Duodenal mucosa (tissue), 2 donors: Measurements from ENCODE around the gene CACYBP.
"Not testable (repeated sequence)": the region's sequence is repeated elsewhere in the genome, so short reads cannot be mapped to it uniquely, and the experiment has no call there.

Source experiments
- H3K27ac ChIP-seq: one replicate; pipeline ENCODE4 v1.7.0; 2013; ENCODE audit warnings: low read depth, low read length
- H3K27me3 ChIP-seq, 2 donors: one replicate each; pipeline ENCODE4 v1.7.0; 2013; ENCODE audit warnings: low read length in 2 of 2, control low read depth in 1 of 2; ENCODE audit not compliant: insufficient read depth in 2 of 2, control insufficient read depth in 1 of 2
- H3K36me3 ChIP-seq, 2 donors: one replicate each; pipeline ENCODE4 v1.7.0; 2013; ENCODE audit warnings: low read length in 2 of 2, control low read depth in 1 of 2; ENCODE audit not compliant: insufficient read depth in 2 of 2, control insufficient read depth in 1 of 2
- H3K4me1 ChIP-seq, 2 donors: one replicate each; pipeline ENCODE4 v1.7.0; 2013; ENCODE audit warnings: low read length in 2 of 2, control low read depth in 1 of 2; ENCODE audit not compliant: insufficient read depth in 2 of 2, control insufficient read depth in 1 of 2
- H3K4me3 ChIP-seq, 2 donors: one replicate each; pipeline ENCODE4 v1.7.0; 2013; ENCODE audit warnings: low read length in 2 of 2, low read depth in 1 of 2
- H3K9ac ChIP-seq, 2 donors: one replicate each; pipeline ENCODE4 v1.7.0; 2013; ENCODE audit warnings: low read length in 2 of 2, low read depth in 1 of 2
- H3K9me3 ChIP-seq, 2 donors: one replicate each; pipeline ENCODE4 v1.7.0; 2013; ENCODE audit warnings: low read length in 2 of 2, control low read depth in 1 of 2; ENCODE audit not compliant: control insufficient read depth in 1 of 2

The CACYBP gene

GRCh38 chr1:175005085-175005783 lies 5.5 kb downstream of the CACYBP start:
- Histone ChIP-seq H3K9me3 (no peaks in the 10 kb centered on the region), H3K4me3 (no peak overlapping the region), H3K27ac (no peak overlapping the region), H3K27me3 (no peaks in the 10 kb centered on the region), H3K4me1 (peaks cover 3 to 5% of the 10 kb centered on the region in 2 donors), H3K36me3 (peaks cover 9 to 38% of the 10 kb centered on the region in 2 donors), H3K9ac (no peak overlapping the region)

DNA sequence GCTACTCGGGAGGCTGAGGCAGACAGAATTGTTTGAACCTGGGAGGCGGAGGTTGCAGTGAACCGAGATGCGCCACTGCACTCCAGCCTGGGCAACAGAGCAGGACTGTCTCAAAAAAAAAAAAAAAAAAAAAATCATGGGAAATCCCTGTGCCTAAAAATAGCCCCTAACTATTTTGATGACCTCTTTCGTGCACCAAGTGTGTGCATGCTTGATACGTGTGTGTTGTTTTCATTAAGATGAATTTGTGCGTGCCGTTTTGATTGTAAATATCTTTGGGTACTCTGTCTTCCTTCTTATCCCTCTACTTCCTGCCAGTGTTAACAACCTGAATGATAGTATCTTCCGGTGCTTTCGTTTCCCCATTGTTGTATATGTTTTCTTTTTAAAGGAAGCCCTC lies 9.8 kb downstream of the CACYBP start:
- Histone ChIP-seq H3K36me3 (peaks cover 31 to 75% of the 10 kb centered on the region in 2 donors), H3K4me3 (no peak overlapping the region), H3K27me3 (no peaks in the 10 kb centered on the region), H3K9me3 (no peaks in the 10 kb centered on the region), H3K27ac (no peak overlapping the region), H3K9ac (no peak overlapping the region), H3K4me1 (no peaks in the 10 kb centered on the region)

DNA sequence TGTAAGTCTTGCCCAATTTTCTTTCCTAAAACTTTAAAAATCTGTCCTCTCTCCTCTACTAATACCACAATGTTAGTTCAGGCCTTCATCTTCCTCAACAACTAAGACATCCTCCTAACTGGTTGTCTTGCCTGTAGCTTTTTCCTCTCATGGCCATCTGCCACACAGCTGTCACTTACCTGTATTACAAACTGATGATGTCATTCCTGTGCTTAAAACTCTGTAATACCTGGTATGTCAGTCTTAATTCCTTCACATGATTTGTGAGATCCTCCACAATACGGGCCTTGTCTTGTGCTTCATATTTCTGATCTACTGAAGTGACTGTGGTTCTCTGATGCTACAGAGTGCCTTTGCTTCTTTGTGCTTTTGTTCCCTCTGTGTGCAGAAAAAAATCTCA lies 13.7 kb downstream of the CACYBP start:
- peaks cover 39 to 71% of the 10 kb centered on the region in 2 donors for H3K36me3 ChIP-seq
- H3K9ac ChIP-seq, result no peak overlapping the region
- H3K9me3 ChIP-seq, result no peaks in the 10 kb centered on the region
- H3K27ac ChIP-seq, result no peak overlapping the region
- H3K4me3 ChIP-seq, result no peak overlapping the region
- H3K27me3 ChIP-seq, result no peaks in the 10 kb centered on the region
- H3K4me1 ChIP-seq, result no peaks in the 10 kb centered on the region

GRCh38 chr1:175015243-175015642 lies 15.5 kb downstream of the CACYBP start:
- Histone ChIP-seq H3K27me3 (no peaks in the 10 kb centered on the region), H3K4me3 (no peak overlapping the region), H3K4me1 (no peaks in the 10 kb centered on the region), H3K36me3 (peaks cover 33 to 69% of the 10 kb centered on the region in 2 donors), H3K27ac (no peak overlapping the region), H3K9ac (no peak overlapping the region), H3K9me3 (no peaks in the 10 kb centered on the region)

DNA sequence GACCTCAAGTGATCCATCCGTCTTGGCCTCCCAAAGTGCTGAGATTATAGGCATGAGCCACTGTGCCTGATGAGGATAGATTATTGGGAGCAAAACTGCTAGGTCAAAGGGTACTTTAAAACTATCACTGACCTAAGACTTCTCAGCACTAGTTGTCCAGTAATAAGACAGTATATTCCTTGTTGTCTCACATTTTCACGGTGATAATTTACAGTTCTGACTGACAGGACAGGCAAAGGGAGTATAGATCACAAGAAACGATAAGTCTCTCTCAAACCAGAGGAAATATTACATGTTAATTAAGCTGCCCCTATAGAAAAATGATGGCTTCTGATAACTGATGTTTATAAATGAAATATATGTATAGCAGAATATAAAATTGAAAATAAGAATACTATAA lies 19.8 kb downstream of the CACYBP start:
- Histone ChIP-seq H3K36me3 (peaks cover 11 to 32% of the 10 kb centered on the region in 2 donors), H3K4me1 (peaks cover 0 to 6% of the 10 kb centered on the region in 2 donors), H3K27me3 (no peaks in the 10 kb centered on the region), H3K9me3 (no peaks in the 10 kb centered on the region), H3K4me3 (no peak overlapping the region), H3K9ac (no peak overlapping the region), H3K27ac (no peak overlapping the region)

DNA sequence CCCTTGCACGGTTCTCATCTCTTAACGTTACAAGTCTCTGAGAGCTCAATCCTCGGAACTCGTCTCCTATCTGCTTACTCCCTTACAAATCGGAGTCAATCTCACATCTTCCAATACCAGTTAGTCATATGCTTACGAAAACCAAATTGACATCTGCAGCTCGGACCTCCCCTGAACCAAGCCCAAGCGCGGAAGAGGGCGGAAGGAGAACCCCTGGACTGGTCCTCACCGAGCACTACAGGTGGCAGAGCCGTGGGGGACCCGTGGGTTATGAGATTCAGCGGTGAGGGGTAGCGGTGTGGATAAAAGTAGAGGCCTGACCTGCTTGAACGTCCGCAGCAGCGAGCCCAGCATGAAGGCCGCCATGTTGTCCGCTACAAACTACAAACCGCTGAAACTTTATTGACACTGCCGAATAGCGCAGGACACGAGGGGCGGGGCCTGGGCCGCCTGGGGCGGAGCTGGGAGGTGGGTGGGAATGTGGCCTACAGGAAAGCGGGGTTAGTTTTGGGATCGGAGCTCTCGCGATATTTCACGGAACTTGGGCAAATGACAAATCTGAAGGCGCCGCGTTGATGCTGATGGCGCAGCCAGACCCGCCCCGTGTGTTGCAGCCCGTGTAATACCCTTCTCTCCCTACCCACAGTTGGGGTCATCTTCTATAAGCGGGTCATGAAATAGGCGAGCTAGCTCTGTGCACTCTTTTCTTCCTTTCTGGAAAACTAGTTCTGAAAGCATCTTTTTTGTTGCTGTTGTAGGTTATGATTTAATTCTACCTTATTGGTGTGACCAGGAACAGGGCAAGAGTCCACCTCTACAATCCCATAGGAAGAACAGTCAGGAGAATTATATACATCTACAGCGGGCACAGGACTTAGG lies 23.5 kb downstream of the CACYBP start, which contains the start of gene MRPS14:
TSS of gene MRPS14 (minus strand) at position 383 of the 879 bp plus-strand sequence. CDS start at position 366, 17 bp downstream.
- Histone ChIP-seq H3K4me1 (peaks cover 0 to 6% of the 10 kb centered on the region in 2 donors), H3K9me3 (no peaks in the 10 kb centered on the region), H3K9ac (peak within 1 kb of the TSS; percentile 92 to 96), H3K4me3 (peak within 1 kb of the TSS; percentile 96 to 100), H3K27me3 (no peaks in the 10 kb centered on the region), H3K36me3 (peaks cover 2 to 5% of the 10 kb centered on the region in 2 donors), H3K27ac (peak within 1 kb of the TSS; percentile 54)

GRCh38 chr1:175023922-175024242 lies 24.1 kb downstream of the CACYBP start:
- peak overlapping the region; percentile 96 to 100 for H3K4me3 ChIP-seq
- H3K27me3 ChIP-seq, H3K4me1 ChIP-seq, H3K36me3 ChIP-seq, H3K9me3 ChIP-seq: not testable (repeated sequence)
- H3K9ac ChIP-seq, result peak overlapping the region; percentile 64 to 92
- H3K27ac ChIP-seq, result peak overlapping the region; percentile 3

DNA sequence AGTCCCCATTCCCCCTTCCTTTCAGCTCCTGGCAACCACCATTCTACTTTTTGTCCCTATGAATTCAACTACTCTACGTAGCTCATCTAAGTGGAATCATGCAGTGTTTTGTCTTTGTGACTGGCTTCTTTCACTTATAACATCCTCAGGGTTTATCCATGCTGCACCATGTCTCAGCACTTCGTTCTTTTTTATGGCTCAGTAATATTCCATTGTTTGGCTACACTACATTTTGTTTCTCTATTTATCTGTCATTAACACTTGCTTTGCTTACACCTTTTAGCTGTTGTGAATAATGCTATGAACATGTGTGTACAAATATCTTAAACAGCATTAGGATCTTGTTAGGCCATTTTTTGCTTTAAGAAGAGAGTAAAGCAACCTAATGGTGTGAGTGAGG lies 25.0 kb downstream of the CACYBP start:
- Histone ChIP-seq H3K36me3 (no peaks in the 10 kb centered on the region), H3K9me3 (no peaks in the 10 kb centered on the region), H3K27ac (no peak overlapping the region), H3K9ac (no peak overlapping the region), H3K27me3 (no peaks in the 10 kb centered on the region), H3K4me3 (no peak overlapping the region), H3K4me1 (peaks cover 6 to 8% of the 10 kb centered on the region in 2 donors)

DNA sequence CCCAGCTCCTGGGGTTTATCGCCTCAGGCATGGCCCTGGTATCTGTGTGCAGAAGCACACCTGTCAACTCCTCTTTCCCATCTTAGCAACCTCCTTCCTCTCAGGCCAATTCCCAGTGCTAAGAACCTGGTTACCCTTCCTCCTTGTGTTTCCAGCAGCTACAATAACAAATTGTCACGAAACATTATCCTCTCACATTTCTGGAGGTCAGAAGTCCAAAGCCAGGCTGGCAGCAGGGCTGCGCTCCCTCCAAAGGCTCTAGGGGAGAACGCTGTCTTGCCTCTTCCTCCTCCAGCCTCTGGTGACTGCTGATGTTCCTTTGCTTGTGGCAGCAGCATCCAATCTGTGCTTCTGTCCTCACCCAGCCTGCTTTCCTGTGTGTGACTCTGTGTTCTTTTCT lies 34.2 kb downstream of the CACYBP start:
- H3K9me3 ChIP-seq, result no peaks in the 10 kb centered on the region
- no peaks in the 10 kb centered on the region for H3K27me3 ChIP-seq
- no peaks in the 10 kb centered on the region for H3K36me3 ChIP-seq
- no peak overlapping the region for H3K4me3 ChIP-seq
- no peak overlapping the region for H3K9ac ChIP-seq
- H3K4me1 ChIP-seq, result peaks cover 0 to 7% of the 10 kb centered on the region in 2 donors
- H3K27ac ChIP-seq, result no peak overlapping the region

GRCh38 chr1:175034775-175035174 lies 35.0 kb downstream of the CACYBP start:
- Histone ChIP-seq H3K27ac (no peak overlapping the region), H3K36me3 (no peaks in the 10 kb centered on the region), H3K4me3 (no peak overlapping the region), H3K4me1 (no peaks in the 10 kb centered on the region), H3K27me3 (no peaks in the 10 kb centered on the region), H3K9ac (no peak overlapping the region), H3K9me3 (no peaks in the 10 kb centered on the region)
